Fibroblast of lung (primary cell): ENCODE measurements around the gene CUTA. TPM values are rescaled to one million over a fixed set of nuclear protein-coding genes. Genes with fewer than 3 reads are reported as not detected.

Experiments used
- DNase-seq, 2 donors: peaks; one replicate each; pipeline versions ENCODE4 v3.0.0 to v3.0.0-alpha.2; 2010; ENCODE audit warnings: low read depth in 2 of 2
- H2AFZ ChIP-seq: 2 replicates; pipeline ENCODE4 v1.5.1; 2012; ENCODE audit warnings: low read length, control low read depth, inconsistent platforms
- H3K27ac ChIP-seq: 2 replicates; pipeline ENCODE4 v1.5.1; 2011; ENCODE audit warnings: low read length, control low read depth; ENCODE audit not compliant: insufficient read depth
- H3K27me3 ChIP-seq: 2 replicates; pipeline ENCODE4 v1.5.1; 2011; ENCODE audit warnings: mild to moderate bottlenecking, low read length; ENCODE audit not compliant: control insufficient read depth, insufficient read depth
- H3K36me3 ChIP-seq: 2 replicates; pipeline ENCODE4 v1.5.1; 2011; ENCODE audit warnings: low read length; ENCODE audit not compliant: control insufficient read depth, insufficient read depth
- H3K4me1 ChIP-seq: 2 replicates; pipeline ENCODE4 v1.5.1; 2011; ENCODE audit warnings: low read length; ENCODE audit not compliant: control insufficient read depth, insufficient read depth; ENCODE audit errors: extremely low read depth
- H3K4me2 ChIP-seq: 2 replicates; pipeline ENCODE4 v1.5.1; 2011; ENCODE audit warnings: low read length, control low read depth; ENCODE audit not compliant: insufficient read depth; ENCODE audit errors: extremely low read depth
- H3K4me3 ChIP-seq, 4 experiments: fragments of 200-600 bp in 1 of 4; sonication (generic) in 1 of 4; replicated peaks in 1 of 4; 2 replicates each; pipeline ENCODE4 v1.5.1; 2011 to 2016; ENCODE audit warnings: low read length in 4 of 4, low read depth in 3 of 4, mild to moderate bottlenecking in 3 of 4, control low read depth in 2 of 4, inconsistent platforms in 1 of 4, mixed read lengths in 1 of 4; ENCODE audit not compliant: insufficient read depth in 1 of 4; ENCODE audit errors: control extremely low read depth in 1 of 4
- H3K79me2 ChIP-seq: 2 replicates; pipeline ENCODE4 v1.5.1; 2012; ENCODE audit warnings: mild to moderate bottlenecking, low read length, inconsistent platforms; ENCODE audit not compliant: control insufficient read depth, insufficient read depth
- H3K9ac ChIP-seq: 2 replicates; pipeline ENCODE4 v1.5.1; 2011; ENCODE audit warnings: mild to moderate bottlenecking, low read length, control low read depth; ENCODE audit not compliant: insufficient read depth
- H3K9me3 ChIP-seq: 2 replicates; pipeline ENCODE4 v1.5.1; 2012; ENCODE audit warnings: low read depth, low read length; ENCODE audit not compliant: control insufficient read depth, insufficient read depth
- H4K20me1 ChIP-seq: 2 replicates; pipeline ENCODE4 v1.5.1; 2011; ENCODE audit warnings: low read length; ENCODE audit not compliant: control insufficient read depth, insufficient read depth; ENCODE audit errors: extremely low read depth
- CTCF ChIP-seq, 2 donors: IDR thresholded peaks in 1 of 2; conservative IDR thresholded peaks in 1 of 2; 1 replicate in 1 of 2; 2 replicates in 1 of 2; pipeline ENCODE4 v1.5.1; 2011 to 2012; ENCODE audit warnings: low read length in 2 of 2, control low read depth in 1 of 2, inconsistent platforms in 1 of 2, low read depth in 1 of 2, mild to moderate bottlenecking in 1 of 2
- EZH2 ChIP-seq: IDR thresholded peaks from 2 replicates; pipeline ENCODE4 v1.5.1; 2012; ENCODE audit warnings: low read length, control low read depth, mild to moderate bottlenecking; ENCODE audit errors: missing control alignments
- polyA plus RNA-seq, 2 donors: library from polyadenylated mRNA; depleted of rRNA in 1 of 2; stranded (reverse) in 1 of 2; unstranded in 1 of 2; fragments of >200 nt; gene quantifications; 2 replicates each; pipeline ENCODE4 v1.2.1, GENCODE V29; 2011 to 2012; ENCODE audit warnings: missing spikeins in 1 of 2
- total RNA-seq: library from RNA; depleted of rRNA; stranded (reverse); fragments of >200 nt; gene quantifications from 2 replicates; pipeline ENCODE4 v1.2.1, GENCODE V29; 2014

CUTA gene
- total and polyA plus RNA-seq, 2 donors (not counting 1 experiment from before 2014, with no cell fraction given): 127 to 264 TPM

- H3K9me3 ChIP-seq: no peaks in the 10 kb centered on the region
- TF ChIP-seq CTCF (conservative IDR thresholded peaks at IDR 0.05 in 1 of 2, IDR thresholded peaks at IDR 0.05 in 1 of 2; ENCODE audit: low read depth in 1 of 2, low read length in 2 of 2) (no peak), EZH2 (no peak)
- H3K4me1 ChIP-seq: peaks cover 22% of the 10 kb centered on the region
- H4K20me1 ChIP-seq: no peaks in the 10 kb centered on the region
- no peak overlapping the region for H3K4me2 ChIP-seq
- H3K4me3 ChIP-seq: no peak overlapping the region
- H3K27me3 ChIP-seq: no peaks in the 10 kb centered on the region
- peaks cover 18% of the 10 kb centered on the region for H3K79me2 ChIP-seq
- no peak overlapping the region for H3K27ac ChIP-seq
- H3K36me3 ChIP-seq: peaks cover 17% of the 10 kb centered on the region
- no peak overlapping the region for H2AFZ ChIP-seq
- no peak for DNase-seq
- H3K9ac ChIP-seq: peak overlapping the region; percentile 20
Observed at GRCh38 chr6:33433001-33433543, 15.2 kb upstream of the CUTA start.

- TF ChIP-seq EZH2 (no peak), CTCF (conservative IDR thresholded peaks at IDR 0.05 in 1 of 2, IDR thresholded peaks at IDR 0.05 in 1 of 2; ENCODE audit: low read depth in 1 of 2, low read length in 2 of 2) (no peak)
- Histone ChIP-seq H3K79me2 (peaks cover 19% of the 10 kb centered on the region), H3K27me3 (no peaks in the 10 kb centered on the region), H3K4me3 (no peak overlapping the region), H2AFZ (no peak overlapping the region), H3K36me3 (peaks cover 16% of the 10 kb centered on the region), H3K9ac (no peak overlapping the region), H3K27ac (no peak overlapping the region), H4K20me1 (no peaks in the 10 kb centered on the region), H3K9me3 (no peaks in the 10 kb centered on the region), H3K4me1 (peaks cover 22% of the 10 kb centered on the region), H3K4me2 (no peak overlapping the region)
- no peak for DNase-seq
Observed at GRCh38 chr6:33432546-33432945, 14.6 kb upstream of the CUTA start.

- no peaks in the 10 kb centered on the region for H4K20me1 ChIP-seq
- DNase-seq: no peak
- H3K9me3 ChIP-seq: no peaks in the 10 kb centered on the region
- peaks cover 13% of the 10 kb centered on the region for H3K36me3 ChIP-seq
- no peaks in the 10 kb centered on the region for H3K27me3 ChIP-seq
- no peak overlapping the region for H3K27ac ChIP-seq
- peaks cover 24% of the 10 kb centered on the region for H3K79me2 ChIP-seq
- no peak overlapping the region for H2AFZ ChIP-seq
- TF ChIP-seq CTCF (conservative IDR thresholded peaks at IDR 0.05 in 1 of 2, IDR thresholded peaks at IDR 0.05 in 1 of 2; ENCODE audit: low read depth in 1 of 2, low read length in 2 of 2) (no peak), EZH2 (no peak)
- H3K4me1 ChIP-seq: peaks cover 26% of the 10 kb centered on the region
- no peak overlapping the region for H3K4me3 ChIP-seq
- H3K4me2 ChIP-seq: no peak overlapping the region
- no peak overlapping the region for H3K9ac ChIP-seq
Observed at GRCh38 chr6:33431880-33432541, 14.1 kb upstream of the CUTA start.
